HCT116 (cell line): ENCODE data around the gene TOP3B. TPM values are rescaled to one million over a fixed set of nuclear protein-coding genes. Genes with fewer than 3 reads are reported as not detected.

Experiments used
- ATAC-seq: fragments of 200-7000 bp; cut with Tn5 transposase; 2 replicates; pipeline ENCODE4 v1.9.1; 2020; ENCODE audit warnings: mild to moderate bottlenecking, moderate library complexity
- BruUV-seq: library from RNA; stranded (reverse); fragments of 400-500 nt; replicated peaks from 2 replicates; lab custom pipeline; 2021; lab: Mats Ljungman, UMichigan
- CTCF ChIA-PET: fragments of 300-600 bp; sonication (Branson Sonifier 250); formaldehyde crosslinking; loops from one replicate; lab custom pipeline; 2021; ENCODE audit warnings: antibody characterized with exemption; lab: Charles Lee
- POLR2A ChIA-PET: fragments of 300-600, 350-600 bp; sonication (Branson Sonifier 250); formaldehyde crosslinking; loops from one replicate; lab custom pipeline; 2021; ENCODE audit warnings: antibody characterized with exemption; lab: Charles Lee
- RAD21 ChIA-PET, 2 experiments: fragments of 300-600 bp; sonication (Branson Sonifier 250); formaldehyde crosslinking; loops; one replicate each; lab custom pipeline; 2023; ENCODE audit warnings: low total read pairs in 2 of 2; ENCODE audit not compliant: uncharacterized antibody in 2 of 2, unreplicated experiment in 2 of 2, low non-redundant PET in 1 of 2; lab: Charles Lee
- DNase-seq: peaks from one replicate; pipeline ENCODE4 v3.0.0-alpha.2; 2010; ENCODE audit warnings: low read depth, low spot score
- H2AFZ ChIP-seq: fragments of 200-600 bp; shearing (Covaris generic), sonication (generic); 2 replicates; pipeline ENCODE4 v1.6.1; 2017; ENCODE audit warnings: low read depth, mixed run types, mixed read lengths, antibody characterized with exemption, low read length; ENCODE audit not compliant: poor library complexity, severe bottlenecking
- H3K27ac ChIP-seq: 2 replicates; pipeline ENCODE4 v1.5.1; 2012; ENCODE audit warnings: low read depth, low read length
- H3K27me3 ChIP-seq: fragments of 200-600 bp; sonication (generic); 2 replicates; pipeline ENCODE4 v1.6.1; 2016; ENCODE audit warnings: mixed run types, low read length, mixed read lengths; ENCODE audit not compliant: insufficient read depth
- H3K36me3 ChIP-seq, 2 experiments: fragments of 200-500 bp in 1 of 2; fragments of 200-600 bp in 1 of 2; sonication (Bioruptor generic) in 1 of 2; sonication (generic) in 1 of 2; 2 replicates each; pipeline versions ENCODE4 v1.5.1 to v1.6.1; 2014 to 2016; ENCODE audit warnings: low read length in 2 of 2, inconsistent platforms in 1 of 2, mixed read lengths in 1 of 2, mixed run types in 1 of 2; ENCODE audit not compliant: insufficient read depth in 2 of 2, control insufficient read depth in 1 of 2
- H3K4me1 ChIP-seq, 2 experiments: fragments of 200-600 bp in 1 of 2; sonication (generic) in 1 of 2; 2 replicates each; pipeline versions ENCODE4 v1.5.1 to v1.6.1; 2012 to 2017; ENCODE audit warnings: low read length in 2 of 2, inconsistent platforms in 1 of 2, mild to moderate bottlenecking in 1 of 2, mixed read lengths in 1 of 2, mixed run types in 1 of 2, moderate library complexity in 1 of 2; ENCODE audit not compliant: insufficient read depth in 2 of 2, control insufficient read depth in 1 of 2
- H3K4me2 ChIP-seq: fragments of 200-600 bp; sonication (generic); 2 replicates; pipeline ENCODE4 v1.6.1; 2017; ENCODE audit warnings: mixed run types, low read length, mixed read lengths
- H3K4me3 ChIP-seq, 2 experiments: fragments of 200-600 bp in 1 of 2; sonication (generic) in 1 of 2; replicated peaks in 1 of 2; 2 replicates each; pipeline ENCODE4 v1.5.1; 2011 to 2016; ENCODE audit warnings: low read length in 2 of 2, control low read depth in 1 of 2, low read depth in 1 of 2, mild to moderate bottlenecking in 1 of 2, mixed read lengths in 1 of 2, mixed run types in 1 of 2
- H3K79me2 ChIP-seq: fragments of 200-600 bp; sonication (generic); 2 replicates; pipeline ENCODE4 v1.6.1; 2017; ENCODE audit warnings: mild to moderate bottlenecking, mixed run types, low read length, moderate library complexity, mixed read lengths; ENCODE audit not compliant: insufficient read depth
- H3K9ac ChIP-seq: fragments of 200-600 bp; sonication (generic); 2 replicates; pipeline ENCODE4 v1.6.1; 2016; ENCODE audit warnings: low read length, mixed read lengths
- H3K9me2 ChIP-seq: fragments of 200-600 bp; sonication (generic), shearing (Covaris generic); 2 replicates; pipeline ENCODE4 v1.6.1; 2017; ENCODE audit warnings: mixed run types, mild to moderate bottlenecking, moderate library complexity; ENCODE audit not compliant: insufficient read depth
- H3K9me3 ChIP-seq, 2 experiments: fragments of 200-500 bp in 1 of 2; fragments of 200-600 bp in 1 of 2; sonication (Bioruptor generic) in 1 of 2; sonication (generic) in 1 of 2; 2 replicates each; pipeline ENCODE4 v1.6.1; 2014 to 2017; ENCODE audit warnings: low read length in 2 of 2, mixed read lengths in 2 of 2, inconsistent platforms in 1 of 2, low read depth in 1 of 2, mild to moderate bottlenecking in 1 of 2, mixed run types in 1 of 2, moderate library complexity in 1 of 2; ENCODE audit not compliant: control insufficient read depth in 1 of 2, insufficient read depth in 1 of 2
- H4K20me1 ChIP-seq: fragments of 200-600 bp; sonication (generic), shearing (Covaris generic); 2 replicates; pipeline ENCODE4 v1.6.1; 2017; ENCODE audit warnings: mixed run types, mild to moderate bottlenecking, moderate library complexity; ENCODE audit not compliant: insufficient read depth
- CBX3 ChIP-seq: IDR thresholded peaks from 2 replicates; pipeline ENCODE4 v1.6.1; 2012; ENCODE audit warnings: low read depth
- CEBPB ChIP-seq: IDR thresholded peaks from 2 replicates; pipeline ENCODE4 v1.6.1; 2012; ENCODE audit warnings: low read depth
- EGR1 ChIP-seq: IDR thresholded peaks from 2 replicates; pipeline ENCODE4 v1.6.1; 2012; ENCODE audit warnings: low read depth
- ELF1 ChIP-seq: IDR thresholded peaks from 2 replicates; pipeline ENCODE4 v1.6.1; 2012; ENCODE audit warnings: low read depth, borderline replicate concordance
- JUND ChIP-seq: IDR thresholded peaks from 2 replicates; pipeline ENCODE4 v1.6.1; 2012
- MAX ChIP-seq: IDR thresholded peaks from 2 replicates; pipeline ENCODE4 v1.6.1; 2012
- POLR2A ChIP-seq: IDR thresholded peaks from 2 replicates; pipeline ENCODE4 v1.7.0; 2011; ENCODE audit warnings: borderline replicate concordance; ENCODE audit not compliant: insufficient read depth, insufficient read length; ENCODE audit errors: extremely low read depth
- RAD21 ChIP-seq: IDR thresholded peaks from 2 replicates; pipeline ENCODE4 v1.6.1; 2012; ENCODE audit warnings: low read depth, mild to moderate bottlenecking
- SIN3A ChIP-seq: IDR thresholded peaks from 2 replicates; pipeline ENCODE4 v1.6.1; 2012; ENCODE audit warnings: low read depth
- SRF ChIP-seq: IDR thresholded peaks from 2 replicates; pipeline ENCODE4 v1.6.1; 2012; ENCODE audit warnings: low read depth
- TCF7L2 ChIP-seq: IDR thresholded peaks from 2 replicates; pipeline ENCODE4 v1.7.0; 2011; ENCODE audit warnings: borderline replicate concordance, inconsistent platforms; ENCODE audit not compliant: insufficient read depth, insufficient read length; ENCODE audit errors: extremely low read depth
- intact Hi-C: fragments of 100-400 bp; cut with micrococcal nuclease; formaldehyde crosslinking; loops from 2 replicates; pipeline ENCODE4 v1.10.0; 2022
- total RNA-seq: library from RNA; stranded (reverse); gene quantifications from one replicate; pipeline ENCODE4 v1.2.1, GENCODE V29; 2021; ENCODE audit not compliant: unreplicated experiment
- TF ChIP-seq, protein P1 (sequence below): IDR thresholded peaks from 2 replicates; pipeline ENCODE4 v1.6.1; 2012
- TF ChIP-seq, protein P2 (sequence below): IDR thresholded peaks from 2 replicates; pipeline ENCODE4 v1.6.1; 2011; ENCODE audit warnings: mild to moderate bottlenecking, low read length, moderate library complexity; ENCODE audit not compliant: insufficient replicate concordance; ENCODE audit errors: extremely low read depth

TOP3B gene
- total RNA-seq, 1 experiment from 2014 or later, result 50.1 TPM

DNA sequence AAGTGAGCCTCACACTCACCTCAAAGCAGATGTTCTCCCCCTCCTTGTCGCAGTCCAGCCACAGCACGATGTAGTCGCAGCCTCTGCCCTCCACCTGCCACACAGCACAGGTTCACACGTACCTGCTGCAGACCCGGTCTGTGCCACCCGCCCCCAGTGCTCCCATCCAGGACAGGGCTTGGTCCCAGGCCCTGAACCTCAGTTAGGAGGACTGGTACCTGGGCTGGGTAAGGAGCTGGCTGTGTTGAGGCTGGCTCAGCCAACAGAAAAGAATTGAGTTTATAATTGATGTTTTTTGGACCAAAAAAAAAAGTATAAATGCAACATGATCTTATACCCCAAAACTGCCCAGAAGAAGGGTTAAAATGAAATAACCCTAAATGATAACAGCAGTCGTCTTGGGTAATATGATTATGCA, 10.7 kb downstream of the TOP3B start:
- Histone ChIP-seq H3K27ac (no peak overlapping the region), H3K9me3 (no peaks in the 10 kb centered on the region), H2AFZ (no peak overlapping the region), H3K79me2 (peaks cover 14% of the 10 kb centered on the region; the same call in 1 of the 2 replicates), H3K27me3 (no peaks in the 10 kb centered on the region), H3K4me1 (no peaks in the 10 kb centered on the region), H3K9me2 (no peaks in the 10 kb centered on the region), H3K4me3 (no peak overlapping the region), H3K4me2 (no peak overlapping the region), H4K20me1 (no peaks in the 10 kb centered on the region), H3K9ac (no peak overlapping the region), H3K36me3 (peaks cover 46 to 53% of the 10 kb centered on the region in 2 experiments)
- TF ChIP-seq TCF7L2, result no peak
- TF ChIP-seq RAD21, result no peak
- TF ChIP-seq, protein P1, sequence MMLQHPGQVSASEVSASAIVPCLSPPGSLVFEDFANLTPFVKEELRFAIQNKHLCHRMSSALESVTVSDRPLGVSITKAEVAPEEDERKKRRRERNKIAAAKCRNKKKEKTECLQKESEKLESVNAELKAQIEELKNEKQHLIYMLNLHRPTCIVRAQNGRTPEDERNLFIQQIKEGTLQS, result no peak
- no peak for TF ChIP-seq MAX
- TF ChIP-seq POLR2A, result no peak
- TF ChIP-seq JUND, result no peak
- no TSS peak for BruUV-seq
- DNase-seq, result no peak
- CTCF ChIA-PET, result interaction anchor here (1.0 to 2.1 kb wide), 13 partner anchors 8 to 258 kb away, joined by 3 to 17 read pairs (median 4); partner anchors contain the start of genes MAPK1, PPM1F and TOP3B
- POLR2A ChIA-PET, result no interaction called here
- ATAC-seq, result no peak
- intact Hi-C loops, result no loop called here
- RAD21 ChIA-PET, result no interaction called here

DNA sequence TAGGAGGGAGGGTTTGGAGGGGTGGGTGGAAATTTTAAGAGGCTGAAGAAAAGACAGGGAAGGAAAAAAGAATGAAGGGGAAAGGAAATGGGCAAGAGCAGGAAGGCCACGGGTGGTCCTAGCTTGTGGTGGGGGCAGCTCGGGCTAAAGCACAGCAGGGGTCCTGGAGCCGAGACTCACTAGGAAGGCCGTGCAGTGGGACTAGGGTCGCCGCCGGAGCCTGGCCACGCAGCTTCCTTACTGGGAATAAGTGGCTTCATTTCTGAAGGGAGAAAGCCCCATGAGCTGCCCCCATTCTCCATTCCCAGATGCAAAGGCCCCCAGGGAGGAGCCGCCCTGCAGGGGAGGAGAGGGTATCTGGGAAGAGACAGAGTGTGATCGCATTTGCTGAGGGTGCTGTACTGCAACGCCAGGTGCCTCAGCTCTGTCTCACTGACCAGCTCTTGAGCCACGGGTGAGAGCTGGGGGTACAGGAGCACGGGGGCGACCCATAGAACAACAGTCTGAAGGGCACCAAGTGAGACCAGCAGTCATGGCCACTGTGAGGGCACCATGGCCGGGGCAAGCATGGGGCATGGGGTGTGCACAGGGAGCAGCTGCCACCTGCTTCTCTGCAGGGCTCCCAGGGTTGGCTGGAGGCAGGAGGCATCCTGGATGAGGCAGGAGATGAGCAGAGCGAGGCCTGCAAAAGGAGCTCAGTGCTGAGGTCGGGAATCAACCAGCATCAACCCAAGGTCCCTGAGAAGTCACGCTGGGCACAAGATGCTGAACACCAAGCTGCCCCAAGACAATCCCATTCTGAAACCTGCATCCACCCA, 11.6 kb downstream of the TOP3B start:
- ChIA-PET POLR2A (no interaction called here), RAD21 (no interaction called here), CTCF (interaction anchor here (1.1 to 1.9 kb wide), 3 partner anchors 20 to 200 kb away, joined by 3 to 13 read pairs (median 3); partner anchors contain the start of genes MAPK1 and PPM1F)
- Histone ChIP-seq H3K27ac (no peak overlapping the region), H3K9ac (no peak overlapping the region), H3K9me3 (no peaks in the 10 kb centered on the region), H3K79me2 (peaks cover 6% of the 10 kb centered on the region; the same call in 1 of the 2 replicates), H2AFZ (no peak overlapping the region), H4K20me1 (no peaks in the 10 kb centered on the region), H3K9me2 (no peaks in the 10 kb centered on the region), H3K4me2 (no peak overlapping the region), H3K27me3 (no peaks in the 10 kb centered on the region), H3K36me3 (peaks cover 46 to 61% of the 10 kb centered on the region in 2 experiments), H3K4me1 (no peaks in the 10 kb centered on the region), H3K4me3 (no peak overlapping the region)
- no TSS peak for BruUV-seq
- TF ChIP-seq ELF1 (no peak), SIN3A (no peak), RAD21 (no peak), CEBPB (no peak), EGR1 (no peak), SRF (no peak), CBX3 (no peak)
- TF ChIP-seq, protein P2, sequence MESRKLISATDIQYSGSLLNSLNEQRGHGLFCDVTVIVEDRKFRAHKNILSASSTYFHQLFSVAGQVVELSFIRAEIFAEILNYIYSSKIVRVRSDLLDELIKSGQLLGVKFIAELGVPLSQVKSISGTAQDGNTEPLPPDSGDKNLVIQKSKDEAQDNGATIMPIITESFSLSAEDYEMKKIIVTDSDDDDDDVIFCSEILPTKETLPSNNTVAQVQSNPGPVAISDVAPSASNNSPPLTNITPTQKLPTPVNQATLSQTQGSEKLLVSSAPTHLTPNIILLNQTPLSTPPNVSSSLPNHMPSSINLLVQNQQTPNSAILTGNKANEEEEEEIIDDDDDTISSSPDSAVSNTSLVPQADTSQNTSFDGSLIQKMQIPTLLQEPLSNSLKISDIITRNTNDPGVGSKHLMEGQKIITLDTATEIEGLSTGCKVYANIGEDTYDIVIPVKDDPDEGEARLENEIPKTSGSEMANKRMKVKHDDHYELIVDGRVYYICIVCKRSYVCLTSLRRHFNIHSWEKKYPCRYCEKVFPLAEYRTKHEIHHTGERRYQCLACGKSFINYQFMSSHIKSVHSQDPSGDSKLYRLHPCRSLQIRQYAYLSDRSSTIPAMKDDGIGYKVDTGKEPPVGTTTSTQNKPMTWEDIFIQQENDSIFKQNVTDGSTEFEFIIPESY, result no peak
- intact Hi-C loops, result no loop called here
- DNase-seq, result no peak
- no peak for ATAC-seq
